ENCODE data around the gene PANK4.

PANK4 gene

DNA sequence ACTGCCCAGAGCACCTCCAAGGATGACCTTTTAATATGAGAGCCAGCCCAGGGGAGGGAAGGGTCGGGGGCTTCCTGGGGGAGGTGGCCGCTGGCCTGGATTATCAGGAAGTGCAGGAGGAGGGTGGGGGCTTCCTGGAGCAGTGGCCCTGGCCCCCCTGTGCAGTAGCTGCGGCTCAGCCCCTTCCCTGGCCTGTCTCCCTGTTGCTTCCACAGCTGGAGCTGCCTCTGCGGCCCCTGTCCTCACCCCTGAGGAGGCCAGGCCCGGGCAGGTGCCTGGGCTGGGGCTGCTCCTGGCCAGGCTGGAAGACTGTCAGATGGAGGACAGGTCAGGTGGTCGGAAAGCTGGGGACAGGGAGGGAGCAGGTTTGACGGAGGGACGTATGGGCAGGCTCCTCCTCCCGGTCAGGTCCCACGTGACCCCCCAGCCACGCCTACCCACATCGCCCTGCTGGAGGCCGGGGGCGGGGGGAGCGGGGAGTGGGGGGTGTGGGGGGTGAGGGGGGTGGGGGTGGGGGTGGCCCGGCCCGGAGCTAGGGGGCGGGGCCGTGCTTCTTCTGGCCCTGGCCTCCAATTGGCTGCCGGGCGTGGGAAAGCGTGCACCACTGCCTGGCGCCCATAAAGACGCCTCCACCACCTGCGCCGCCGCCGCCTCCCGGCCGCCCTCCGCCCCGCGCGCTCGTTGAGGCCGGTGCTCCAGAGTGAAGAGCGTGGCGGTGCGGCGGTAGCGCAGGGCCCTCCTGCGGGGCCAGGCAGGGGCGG lies 19.5 kb upstream of the PANK4 start:
- peak overlapping the region; percentile 94 to 98 for H3K27ac Mint-ChIP-seq

GRCh38 chr1:2544875-2545640 lies 18.7 kb upstream of the PANK4 start:
- H3K36me3 Mint-ChIP-seq (ENCODE audit: insufficient read depth) = peaks cover 33% of the 10 kb centered on the region
- H3K27ac Mint-ChIP-seq = peak overlapping the region in 1 of 2 donors; percentile 94
- ATAC-seq (replicated peaks) (no peak), DNase-seq (no peak)
- peaks cover 11 to 22% of the 10 kb centered on the region in 2 donors for H3K4me1 Mint-ChIP-seq (ENCODE audit: low read depth in 2 of 2)
- H3K4me3 Mint-ChIP-seq = peak overlapping the region; percentile 4 to 27
- no peaks in the 10 kb centered on the region for H3K9me3 Mint-ChIP-seq
- no peaks in the 10 kb centered on the region for H3K27me3 Mint-ChIP-seq

More for the DNA sequence above, 19.5 kb upstream of the PANK4 start:
- ATAC-seq (replicated peaks) = peak; percentile 54
- peak; percentile 83 to 88 (median 87) for DNase-seq
- Mint-ChIP-seq H3K36me3 (ENCODE audit: insufficient read depth) (peaks cover 33% of the 10 kb centered on the region), H3K4me1 (ENCODE audit: low read depth in 2 of 2) (peaks cover 11 to 24% of the 10 kb centered on the region in 2 donors), H3K27me3 (no peaks in the 10 kb centered on the region), H3K4me3 (peak overlapping the region; percentile 88 to 92), H3K9me3 (no peaks in the 10 kb centered on the region)

DNA sequence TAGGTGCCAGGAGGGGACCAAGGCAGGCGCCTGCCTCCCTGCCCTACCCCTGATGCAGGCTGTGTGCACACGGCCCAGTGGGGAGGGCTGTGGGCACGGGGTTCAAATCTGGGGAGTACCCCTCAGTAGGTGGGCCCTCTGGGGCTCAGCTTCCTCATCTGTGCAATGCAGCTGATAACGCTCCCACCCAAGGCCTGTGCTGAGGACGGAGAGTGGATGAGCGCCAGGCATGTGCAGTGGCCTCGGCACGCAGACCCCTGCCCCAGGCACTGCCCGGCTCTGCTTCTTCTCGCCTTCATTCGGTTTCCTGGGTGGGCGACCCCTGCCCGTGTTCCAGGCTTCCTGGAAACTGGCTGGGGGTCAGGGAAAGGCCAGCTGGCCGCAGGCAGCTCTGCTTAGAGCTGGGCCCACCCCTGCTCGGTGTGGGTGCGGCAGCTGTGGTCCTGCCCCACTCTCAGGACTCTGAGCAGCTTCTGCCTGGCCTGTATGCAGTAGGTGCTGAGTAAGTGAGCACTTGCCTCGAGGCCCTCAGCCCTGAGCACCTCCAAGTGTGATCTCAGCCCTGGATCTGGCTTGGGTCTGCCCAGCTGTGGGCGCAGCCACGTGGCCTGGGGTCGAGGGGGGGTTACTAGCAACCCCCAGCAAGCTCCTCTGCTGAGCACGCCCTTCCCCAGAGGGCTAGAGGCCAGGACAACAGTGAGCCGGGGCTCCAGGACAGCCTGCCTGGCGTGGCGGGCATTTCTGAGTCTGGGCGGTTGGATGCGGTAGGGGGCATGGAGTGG lies 17.9 kb upstream of the PANK4 start:
- no peak for ATAC-seq (replicated peaks)
- Mint-ChIP-seq H3K4me3 (peak overlapping the region in 1 of 2 donors; percentile 27), H3K27ac (peak overlapping the region in 1 of 2 donors; percentile 32), H3K9me3 (no peaks in the 10 kb centered on the region), H3K36me3 (ENCODE audit: insufficient read depth) (peaks cover 33% of the 10 kb centered on the region), H3K27me3 (no peaks in the 10 kb centered on the region), H3K4me1 (ENCODE audit: low read depth in 2 of 2) (peaks cover 11 to 22% of the 10 kb centered on the region in 2 donors)
- DNase-seq = no peak

GRCh38 chr1:2543543-2544092 lies 17.2 kb upstream of the PANK4 start:
- DNase-seq (peak; percentile 42 to 54 (median 51)), ATAC-seq (replicated peaks) (no peak)
- no peak overlapping the region for H3K27ac Mint-ChIP-seq
- no peaks in the 10 kb centered on the region for H3K27me3 Mint-ChIP-seq
- peaks cover 30% of the 10 kb centered on the region for H3K36me3 Mint-ChIP-seq (ENCODE audit: insufficient read depth)
- peaks cover 6 to 17% of the 10 kb centered on the region in 2 donors for H3K4me1 Mint-ChIP-seq (ENCODE audit: low read depth in 2 of 2)
- no peaks in the 10 kb centered on the region for H3K9me3 Mint-ChIP-seq
- no peak overlapping the region for H3K4me3 Mint-ChIP-seq

- DNase-seq = no peak
- Mint-ChIP-seq H3K9me3 (no peaks in the 10 kb centered on the region), H3K4me1 (ENCODE audit: low read depth in 2 of 2) (peaks cover 3 to 11% of the 10 kb centered on the region in 2 donors), H3K27me3 (no peaks in the 10 kb centered on the region), H3K4me3 (no peak overlapping the region), H3K36me3 (ENCODE audit: insufficient read depth) (peaks cover 18% of the 10 kb centered on the region), H3K27ac (no peak overlapping the region)
- ATAC-seq (replicated peaks) = no peak
Measured at GRCh38 chr1:2542246-2542915, 16.0 kb upstream of the PANK4 start.

- ATAC-seq (replicated peaks) = no peak
- peaks cover 0 to 3% of the 10 kb centered on the region in 2 donors for H3K27me3 Mint-ChIP-seq
- H3K4me3 Mint-ChIP-seq = no peak overlapping the region
- no peak for DNase-seq
- H3K4me1 Mint-ChIP-seq (ENCODE audit: low read depth in 2 of 2) = peaks cover 3 to 7% of the 10 kb centered on the region in 2 donors
- no peaks in the 10 kb centered on the region for H3K9me3 Mint-ChIP-seq
- peaks cover 11% of the 10 kb centered on the region for H3K36me3 Mint-ChIP-seq (ENCODE audit: insufficient read depth)
- no peak overlapping the region for H3K27ac Mint-ChIP-seq
Measured at GRCh38 chr1:2541619-2542245, 15.3 kb upstream of the PANK4 start.

GRCh38 chr1:2540816-2541492 lies 14.6 kb upstream of the PANK4 start:
- DNase-seq (no peak), ATAC-seq (replicated peaks) (peak; percentile 31)
- Mint-ChIP-seq H3K27me3 (peaks cover 4 to 11% of the 10 kb centered on the region in 2 donors), H3K9me3 (no peaks in the 10 kb centered on the region), H3K4me1 (ENCODE audit: low read depth in 2 of 2) (peaks cover 3 to 9% of the 10 kb centered on the region in 2 donors), H3K36me3 (ENCODE audit: insufficient read depth) (peaks cover 4% of the 10 kb centered on the region), H3K27ac (no peak overlapping the region), H3K4me3 (no peak overlapping the region)

DNA sequence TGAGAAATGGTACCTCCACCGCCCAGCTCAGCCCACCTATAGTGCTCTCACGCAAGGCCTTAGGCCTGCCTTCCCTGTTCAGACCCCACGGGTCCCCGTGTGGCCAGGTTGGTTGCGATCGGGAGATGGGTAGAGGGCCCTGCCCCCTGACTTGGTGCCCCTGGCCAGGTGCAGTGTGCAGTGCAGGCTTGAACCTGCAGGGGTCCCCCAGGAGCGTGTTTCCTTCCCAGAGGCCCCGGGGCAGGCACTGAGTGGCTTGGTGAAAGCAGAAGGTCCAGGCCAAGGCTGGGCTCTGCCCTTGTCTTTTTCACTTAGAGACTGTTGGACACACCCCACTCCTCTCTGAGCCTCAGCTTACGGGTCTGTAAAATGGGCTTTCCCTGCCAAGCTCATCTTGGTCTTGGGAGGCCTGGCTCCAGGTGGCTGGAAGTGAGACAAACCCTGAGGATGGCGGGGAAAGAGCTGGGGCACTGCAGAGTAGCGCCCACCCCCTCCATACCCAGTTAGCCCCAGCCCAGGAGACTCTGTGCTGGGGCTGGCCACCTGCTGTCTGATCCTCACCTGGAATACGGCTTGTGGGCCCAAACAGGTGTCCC lies 13.0 kb upstream of the PANK4 start:
- H3K36me3 Mint-ChIP-seq (ENCODE audit: insufficient read depth) = peaks cover 4% of the 10 kb centered on the region
- H3K9me3 Mint-ChIP-seq = no peaks in the 10 kb centered on the region
- DNase-seq (peak in 2 of 3 experiments; percentile 40), ATAC-seq (replicated peaks) (peak; percentile 46)
- no peak overlapping the region for H3K27ac Mint-ChIP-seq
- H3K27me3 Mint-ChIP-seq = peaks cover 5 to 22% of the 10 kb centered on the region in 2 donors
- H3K4me3 Mint-ChIP-seq = no peak overlapping the region
- peaks cover 3 to 6% of the 10 kb centered on the region in 2 donors for H3K4me1 Mint-ChIP-seq (ENCODE audit: low read depth in 2 of 2)

- no peak overlapping the region for H3K4me3 Mint-ChIP-seq
- peaks cover 5 to 26% of the 10 kb centered on the region in 2 donors for H3K27me3 Mint-ChIP-seq
- H3K9me3 Mint-ChIP-seq = no peaks in the 10 kb centered on the region
- DNase-seq = no peak
- ATAC-seq (replicated peaks) = no peak
- H3K27ac Mint-ChIP-seq = no peak overlapping the region
- H3K36me3 Mint-ChIP-seq (ENCODE audit: insufficient read depth) = peaks cover 4% of the 10 kb centered on the region
- peaks cover 3 to 5% of the 10 kb centered on the region in 2 donors for H3K4me1 Mint-ChIP-seq (ENCODE audit: low read depth in 2 of 2)
Measured at GRCh38 chr1:2538872-2539271, 12.5 kb upstream of the PANK4 start.

- H3K4me3 Mint-ChIP-seq = no peak overlapping the region
Measured at GRCh38 chr1:2538376-2538775, 12.0 kb upstream of the PANK4 start.

GRCh38 chr1:2537784-2538115 lies 11.4 kb upstream of the PANK4 start:
- Mint-ChIP-seq H3K4me1 (ENCODE audit: low read depth in 2 of 2) (peaks cover 3 to 4% of the 10 kb centered on the region in 2 donors), H3K4me3 (no peak overlapping the region), H3K27me3 (peaks cover 5 to 37% of the 10 kb centered on the region in 2 donors), H3K9me3 (no peaks in the 10 kb centered on the region), H3K36me3 (ENCODE audit: insufficient read depth) (peaks cover 4% of the 10 kb centered on the region), H3K27ac (no peak overlapping the region)
- ATAC-seq (replicated peaks) (no peak), DNase-seq (no peak)

More at GRCh38 chr1:2538376-2538775, 12.0 kb upstream of the PANK4 start:
- no peaks in the 10 kb centered on the region for H3K9me3 Mint-ChIP-seq
- H3K27me3 Mint-ChIP-seq = peaks cover 5 to 31% of the 10 kb centered on the region in 2 donors
- ATAC-seq (replicated peaks) (no peak), DNase-seq (no peak)
- H3K4me1 Mint-ChIP-seq (ENCODE audit: low read depth in 2 of 2) = peaks cover 3 to 4% of the 10 kb centered on the region in 2 donors
- no peak overlapping the region for H3K27ac Mint-ChIP-seq
- peaks cover 4% of the 10 kb centered on the region for H3K36me3 Mint-ChIP-seq (ENCODE audit: insufficient read depth)
